Erythroblast (primary cell): ENCODE results near the gene ACTA2.

Experiments used
- GATA1 ChIP-seq: IDR thresholded peaks from 2 replicates; pipeline ENCODE4 v1.6.1; 2011; ENCODE audit warnings: low read depth, mild to moderate bottlenecking, control low read depth, low read length, moderate library complexity
- POLR2A ChIP-seq: IDR thresholded peaks from 2 replicates; pipeline ENCODE4 v1.6.1; 2011; ENCODE audit warnings: mild to moderate bottlenecking, low read length

DNA sequence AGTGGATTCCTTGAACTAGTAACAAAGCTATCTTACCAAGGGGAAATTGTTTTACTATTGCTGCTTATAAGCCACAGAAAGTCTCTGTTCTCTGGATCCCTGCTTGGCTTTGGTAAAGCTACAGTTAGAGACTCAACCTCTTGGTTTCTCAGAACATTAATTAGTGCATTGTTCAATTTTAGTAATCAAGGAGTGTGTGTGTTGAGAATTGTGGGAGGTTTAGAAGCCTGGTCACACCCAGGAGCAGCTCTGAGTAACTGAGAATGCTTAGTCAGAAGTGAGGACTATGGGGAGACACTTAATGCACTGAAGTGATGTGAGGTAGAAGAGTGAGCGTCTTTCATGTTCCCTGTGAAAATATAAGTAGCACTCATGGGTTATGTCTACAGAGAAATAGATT is 8.2 kb upstream of the ACTA2 start:
- TF ChIP-seq POLR2A (no peak), GATA1 (no peak)
